Aorta (tissue), 5 donors: Measurements from ENCODE around the gene RAB9B. TPM values are rescaled to one million over a fixed set of nuclear protein-coding genes. Genes with fewer than 3 reads are reported as not detected.

Source experiments
- ATAC-seq: fragments of 200-7000 bp; cut with Tn5 transposase; one replicate; pipeline ENCODE4 v1.9.1; 2022; ENCODE audit warnings: moderate library complexity; ENCODE audit not compliant: low FRiP score
- DNase-seq, 2 donors: peaks; one replicate each; pipeline ENCODE4 v3.0.0-alpha.2; 2020
- H3K27ac ChIP-seq, 2 donors: one replicate each; pipeline ENCODE4 v1.5.1; 2013; ENCODE audit warnings: low read length in 2 of 2, mild to moderate bottlenecking in 2 of 2, moderate library complexity in 2 of 2, control low read depth in 1 of 2, inconsistent platforms in 1 of 2, low read depth in 1 of 2
- H3K27me3 ChIP-seq, 2 donors: one replicate each; pipeline ENCODE4 v1.6.1; 2013; ENCODE audit warnings: control low read depth in 1 of 2, low read length in 1 of 2, mild to moderate bottlenecking in 1 of 2, moderate library complexity in 1 of 2; ENCODE audit not compliant: insufficient read depth in 2 of 2, control insufficient read depth in 1 of 2
- H3K36me3 ChIP-seq, 2 donors: one replicate each; pipeline ENCODE4 v1.6.1; 2013; ENCODE audit warnings: control low read depth in 1 of 2, low read length in 1 of 2, mild to moderate bottlenecking in 1 of 2; ENCODE audit not compliant: insufficient read depth in 2 of 2, control insufficient read depth in 1 of 2
- H3K4me1 ChIP-seq, 2 donors: one replicate each; pipeline ENCODE4 v1.6.1; 2013; ENCODE audit warnings: low read length in 2 of 2, control low read depth in 1 of 2, mild to moderate bottlenecking in 1 of 2, moderate library complexity in 1 of 2; ENCODE audit not compliant: insufficient read depth in 2 of 2, control insufficient read depth in 1 of 2
- H3K4me3 ChIP-seq, 2 donors: one replicate each; pipeline ENCODE4 v1.5.1; 2013; ENCODE audit warnings: low read length in 2 of 2, control low read depth in 1 of 2, mild to moderate bottlenecking in 1 of 2
- H3K9me3 ChIP-seq: one replicate; pipeline ENCODE4 v1.6.1; 2013; ENCODE audit warnings: mild to moderate bottlenecking, low read length; ENCODE audit not compliant: control insufficient read depth
- WGBS, 2 donors: extraction: QIAGEN DNeasy Blood & Tissue Kit; methylation state at CpG; one replicate each; pipeline ENCODE4 v1.1.7; 2013; 5-methylcytosine and 5-hydroxymethylcytosine counted together
- intact Hi-C, 2 donors: fragments of 100-400 bp; cut with DNase I; formaldehyde crosslinking; loops; one replicate each; pipeline versions ENCODE4 v1.14.2 to v1.15.0; 2022
- polyA plus RNA-seq, 2 donors: library from polyadenylated mRNA; stranded (reverse); fragments of 200-250 nt; gene quantifications; one replicate each; pipeline ENCODE4 v1.2.3, GENCODE V29; 2013
- total RNA-seq, 2 donors: library from RNA; stranded (reverse); fragmentation: NEBNext Ultra II Directional; extraction: Animal tissue kit (Norgen Biotek cat#: 25700); gene quantifications; one replicate each; pipeline ENCODE4 v1.2.1, GENCODE V29; 2021
- donor health status: healthy with polysubstance abuse.
- donor health status: Bipolar disorder and iron deficiency.
- donor health status: DM: no; HTN: no; CAD: no.
- donor health status: DM: no; HTN: no; CAD: no.
- donor health status: DM: yes; HTN: yes; CAD: no.

The RAB9B gene
- total and polyA plus RNA-seq, 4 donors: 1.6 to 7.9 (median 5.8) TPM

- Histone ChIP-seq H3K9me3 (no peaks in the 10 kb centered on the region), H3K4me1 (no peaks in the 10 kb centered on the region), H3K36me3 (no peaks in the 10 kb centered on the region), H3K27me3 (no peaks in the 10 kb centered on the region), H3K27ac (no peak overlapping the region), H3K4me3 (no peak overlapping the region)
- intact Hi-C loops: no loop called here
- 69 to 73% methylated on average over 3 of the region's 3 CpGs for WGBS, 2 donors
- ATAC-seq (no peak), DNase-seq (no peak)
These were observed 49.4 kb downstream of the RAB9B start for GRCh38 chrX:103782640-103783039.

- H3K27me3 ChIP-seq: no peaks in the 10 kb centered on the region
- H3K4me3 ChIP-seq: no peak overlapping the region
- H3K27ac ChIP-seq: no peak overlapping the region
- DNase-seq: no peak
- no peak for ATAC-seq
- no peaks in the 10 kb centered on the region for H3K4me1 ChIP-seq
- no peaks in the 10 kb centered on the region for H3K36me3 ChIP-seq
- H3K9me3 ChIP-seq: no peaks in the 10 kb centered on the region
- 84 to 88% methylated on average over 1 of the region's 1 CpG for whole genome bisulfite sequencing, 2 donors
- intact Hi-C loops: no loop called here
These were observed 50.4 kb downstream of the RAB9B start for GRCh38 chrX:103781706-103782105.

- ATAC-seq (no peak), DNase-seq (no peak)
- no peaks in the 10 kb centered on the region for H3K36me3 ChIP-seq
- H3K27ac ChIP-seq: no peak overlapping the region
- no peak overlapping the region for H3K4me3 ChIP-seq
- H3K27me3 ChIP-seq: no peaks in the 10 kb centered on the region
- H3K4me1 ChIP-seq: no peaks in the 10 kb centered on the region
- intact Hi-C loops: no loop called here
- WGBS, 2 donors: 83 to 96% methylated on average over 4 of the region's 4 CpGs
- H3K9me3 ChIP-seq: no peaks in the 10 kb centered on the region
These were observed 51.0 kb downstream of the RAB9B start for GRCh38 chrX:103781062-103781402.

GRCh38 chrX:103780336-103781061 is 51.6 kb downstream of the RAB9B start:
- no peak overlapping the region for H3K4me3 ChIP-seq
- no peaks in the 10 kb centered on the region for H3K27me3 ChIP-seq
- 80 to 94% methylated on average over 10 of the region's 10 CpGs for WGBS, 2 donors
- ATAC-seq: no peak
- no peaks in the 10 kb centered on the region for H3K36me3 ChIP-seq
- no peak overlapping the region for H3K27ac ChIP-seq
- intact Hi-C loops: no loop called here
- H3K4me1 ChIP-seq: no peaks in the 10 kb centered on the region
- DNase-seq: no peak
- no peaks in the 10 kb centered on the region for H3K9me3 ChIP-seq

- ATAC-seq: no peak
These were observed 52.8 kb downstream of the RAB9B start for GRCh38 chrX:103779141-103779789.

GRCh38 chrX:103776546-103776945 is 55.5 kb downstream of the RAB9B start, which contains the start of gene PLP1:
Gene PLP1, plus strand, starts transcription at chrX:103776840. Its CDS starts 156 bp downstream, at chrX:103776996.
- no peaks in the 10 kb centered on the region for H3K4me1 ChIP-seq
- DNase-seq (no peak), ATAC-seq (no peak)
- no peaks in the 10 kb centered on the region for H3K36me3 ChIP-seq
- no peaks in the 10 kb centered on the region for H3K27me3 ChIP-seq
- H3K4me3 ChIP-seq: no peak within 1 kb of the TSS
- no peaks in the 10 kb centered on the region for H3K9me3 ChIP-seq
- intact Hi-C loops: no loop called here
- H3K27ac ChIP-seq: no peak within 1 kb of the TSS
- 53% methylated on average over 2 of the region's 2 CpGs for WGBS, 2 donors

More at GRCh38 chrX:103779141-103779789, 52.8 kb downstream of the RAB9B start:
- no peak for DNase-seq
- Histone ChIP-seq H3K4me3 (no peak overlapping the region), H3K36me3 (no peaks in the 10 kb centered on the region), H3K27me3 (no peaks in the 10 kb centered on the region), H3K27ac (no peak overlapping the region), H3K9me3 (no peaks in the 10 kb centered on the region), H3K4me1 (no peaks in the 10 kb centered on the region)
- WGBS, 2 donors: 8 to 36% methylated on average over 6 of the region's 6 CpGs
- intact Hi-C loops: no loop called here

- intact Hi-C loops: loop anchor here in 1 of 2 donors (2.0 to 5.0 kb wide), 3 partner anchors 62 to 242 kb away; partner anchors contain the start of gene TMEM31
- H3K27ac ChIP-seq: no peak overlapping the region
- H3K36me3 ChIP-seq: no peaks in the 10 kb centered on the region
- H3K9me3 ChIP-seq: no peaks in the 10 kb centered on the region
- DNase-seq (no peak), ATAC-seq (no peak)
- no peaks in the 10 kb centered on the region for H3K27me3 ChIP-seq
- H3K4me1 ChIP-seq: no peaks in the 10 kb centered on the region
- no peak overlapping the region for H3K4me3 ChIP-seq
- WGBS, 2 donors: 67 to 69% methylated on average over 6 of the region's 6 CpGs
These were observed 57.9 kb downstream of the RAB9B start for GRCh38 chrX:103774070-103774642.

GRCh38 chrX:103773445-103773844 is 58.6 kb downstream of the RAB9B start:
- no peak for DNase-seq
- no peaks in the 10 kb centered on the region for H3K4me1 ChIP-seq
- no peaks in the 10 kb centered on the region for H3K9me3 ChIP-seq
- intact Hi-C loops: loop anchor here in 1 of 2 donors (5.0 kb wide), 2 partner anchors 61 to 241 kb away; partner anchors contain the start of gene TMEM31
- 11 to 29% methylated on average over 3 of the region's 3 CpGs for WGBS, 2 donors
- no peak for ATAC-seq
- H3K27me3 ChIP-seq: no peaks in the 10 kb centered on the region
- H3K4me3 ChIP-seq: no peak overlapping the region
- no peak overlapping the region for H3K27ac ChIP-seq
- H3K36me3 ChIP-seq: no peaks in the 10 kb centered on the region
